ENCODE data around the gene KDM2B. TPM values are rescaled to one million over a fixed set of nuclear protein-coding genes. Genes with fewer than 3 reads are reported as not detected.
"Not testable (repeated sequence)": the region's sequence is repeated elsewhere in the genome, so short reads cannot be mapped to it uniquely, and the experiment has no call there.

The KDM2B gene
- polyA plus RNA-seq, 1 donor, result 86.4 TPM

- DNase-seq, result no peak
These were observed 192.3 kb downstream of the KDM2B start for GRCh38 chr12:121388421-121388981.

GRCh38 chr12:121384891-121385290 is 195.9 kb downstream of the KDM2B start:
- not testable (repeated sequence) for DNase-seq

- DNase-seq, result no peak
These were observed 197.2 kb downstream of the KDM2B start for GRCh38 chr12:121383601-121384021.

GRCh38 chr12:121379945-121380344 is 200.9 kb downstream of the KDM2B start:
- DNase-seq, result no peak

Other genes with a start within 250 kb of the KDM2B start
- gene ANAPC5, start 228.6 kb downstream of the KDM2B start, polyA plus RNA-seq (ENCODE audit: insufficient read length), result 215 TPM
- gene RNF34, start 180.9 kb downstream of the KDM2B start, polyA plus RNA-seq (ENCODE audit: insufficient read length), result 52.5 TPM
- 10.3 TPM for gene ORAI1, start 45.5 kb upstream of the KDM2B start, polyA plus RNA-seq (ENCODE audit: insufficient read length)
- 2.0 TPM for gene MORN3, start 88.6 kb upstream of the KDM2B start, polyA plus RNA-seq (ENCODE audit: insufficient read length)
- gene TMEM120B, start 131.7 kb upstream of the KDM2B start, polyA plus RNA-seq (ENCODE audit: insufficient read length), result 11.9 TPM
- gene RHOF, start 212.7 kb upstream of the KDM2B start, polyA plus RNA-seq (ENCODE audit: insufficient read length), result 15.9 TPM
- 15.4 TPM for gene SETD1B, start 223.0 kb upstream of the KDM2B start, polyA plus RNA-seq (ENCODE audit: insufficient read length)